Fibroblast of skin of back (primary cell): ENCODE results near the gene DISP2.

Experiments used
- DNase-seq: peaks from one replicate; pipeline ENCODE4 v3.0.0-alpha.2; 2013

DISP2 gene

GRCh38 chr15:40427188-40427587 lies 69.2 kb downstream of the DISP2 start:
- no peak for DNase-seq

GRCh38 chr15:40428185-40428584 lies 70.2 kb downstream of the DISP2 start:
- DNase-seq, result no peak
